ENCODE data around the gene GIT2.

The GIT2 gene

GRCh38 chr12:109937371-109937770, 58.8 kb downstream of the GIT2 start:
- no peak for TF ChIP-seq CTCF (IDR thresholded peaks at IDR 0.05; ENCODE audit: low read depth, low read length, poor library complexity, severe bottlenecking)
- TF ChIP-seq EZH2phosphoT487 (IDR thresholded peaks at IDR 0.05; ENCODE audit: borderline replicate concordance, low read length) = no peak
- Histone ChIP-seq H3K27ac (ENCODE audit: low read depth, low read length) (no peak overlapping the region), H4K20me1 (ENCODE audit: control insufficient read depth, insufficient read depth, low read depth, low read length) (no peaks in the 10 kb centered on the region), H3K4me3 (ENCODE audit: low read length) (no peak overlapping the region), H3K4me1 (ENCODE audit: control insufficient read depth, low read length) (peaks cover 2% of the 10 kb centered on the region), H3K9me3 (ENCODE audit: control insufficient read depth, insufficient read depth, low read length) (no peaks in the 10 kb centered on the region), H3K79me2 (ENCODE audit: control insufficient read depth, low read length) (no peaks in the 10 kb centered on the region), H3K4me2 (ENCODE audit: low read length) (no peak overlapping the region), H3K27me3 (ENCODE audit: control insufficient read depth, low read length) (no peaks in the 10 kb centered on the region), H3F3A (ENCODE audit: control insufficient read depth, insufficient read depth) (no peaks in the 10 kb centered on the region), H3K9me2 (replicated peaks; ENCODE audit: control insufficient read depth, low read length) (no peaks in the 10 kb centered on the region), H3K36me3 (ENCODE audit: control insufficient read depth, low read length) (peaks cover 73% of the 10 kb centered on the region)

- Histone ChIP-seq H3K36me3 (ENCODE audit: control insufficient read depth, low read length) (peaks cover 90% of the 10 kb centered on the region), H3K4me2 (ENCODE audit: low read length) (no peak overlapping the region)
- TF ChIP-seq EZH2phosphoT487 (IDR thresholded peaks at IDR 0.05; ENCODE audit: borderline replicate concordance, low read length) = no peak
- TF ChIP-seq CTCF (IDR thresholded peaks at IDR 0.05; ENCODE audit: low read depth, low read length, poor library complexity, severe bottlenecking) = no peak
These were observed 62.1 kb downstream of the GIT2 start for GRCh38 chr12:109934026-109934425.

GRCh38 chr12:109932878-109933503, 63.2 kb downstream of the GIT2 start:
- Histone ChIP-seq H3K4me3 (ENCODE audit: low read length) (no peak overlapping the region), H3K9me2 (replicated peaks; ENCODE audit: control insufficient read depth, low read length) (no peaks in the 10 kb centered on the region), H3K36me3 (ENCODE audit: control insufficient read depth, low read length) (peaks cover 84% of the 10 kb centered on the region), H3K27me3 (ENCODE audit: control insufficient read depth, low read length) (no peaks in the 10 kb centered on the region), H3K27ac (ENCODE audit: low read depth, low read length) (no peak overlapping the region), H3K9me3 (ENCODE audit: control insufficient read depth, insufficient read depth, low read length) (no peaks in the 10 kb centered on the region), H3F3A (ENCODE audit: control insufficient read depth, insufficient read depth) (no peaks in the 10 kb centered on the region; the same call in 1 of the 2 replicates), H3K4me1 (ENCODE audit: control insufficient read depth, low read length) (no peaks in the 10 kb centered on the region), H4K20me1 (ENCODE audit: control insufficient read depth, insufficient read depth, low read depth, low read length) (no peaks in the 10 kb centered on the region), H3K79me2 (ENCODE audit: control insufficient read depth, low read length) (no peaks in the 10 kb centered on the region), H3K4me2 (ENCODE audit: low read length) (no peak overlapping the region)
- TF ChIP-seq EZH2phosphoT487 (IDR thresholded peaks at IDR 0.05; ENCODE audit: borderline replicate concordance, low read length) = no peak

More at GRCh38 chr12:109934026-109934425, 62.1 kb downstream of the GIT2 start:
- Histone ChIP-seq H3K9me3 (ENCODE audit: control insufficient read depth, insufficient read depth, low read length) (no peaks in the 10 kb centered on the region), H3K4me1 (ENCODE audit: control insufficient read depth, low read length) (no peaks in the 10 kb centered on the region), H3K79me2 (ENCODE audit: control insufficient read depth, low read length) (no peaks in the 10 kb centered on the region), H4K20me1 (ENCODE audit: control insufficient read depth, insufficient read depth, low read depth, low read length) (no peaks in the 10 kb centered on the region), H3F3A (ENCODE audit: control insufficient read depth, insufficient read depth) (no peaks in the 10 kb centered on the region; the same call in 1 of the 2 replicates), H3K27me3 (ENCODE audit: control insufficient read depth, low read length) (no peaks in the 10 kb centered on the region), H3K27ac (ENCODE audit: low read depth, low read length) (no peak overlapping the region), H3K9me2 (replicated peaks; ENCODE audit: control insufficient read depth, low read length) (no peaks in the 10 kb centered on the region), H3K4me3 (ENCODE audit: low read length) (no peak overlapping the region)

GRCh38 chr12:109931143-109931542, 65.0 kb downstream of the GIT2 start:
- H3K27me3 ChIP-seq (ENCODE audit: control insufficient read depth, low read length) = no peaks in the 10 kb centered on the region
- no peaks in the 10 kb centered on the region for H3K9me3 ChIP-seq (ENCODE audit: control insufficient read depth, insufficient read depth, low read length)
- no peaks in the 10 kb centered on the region for H3K9me2 ChIP-seq (replicated peaks; ENCODE audit: control insufficient read depth, low read length)
- H3K36me3 ChIP-seq (ENCODE audit: control insufficient read depth, low read length) = peaks cover 77% of the 10 kb centered on the region
- H3K79me2 ChIP-seq (ENCODE audit: control insufficient read depth, low read length) = no peaks in the 10 kb centered on the region
- H4K20me1 ChIP-seq (ENCODE audit: control insufficient read depth, insufficient read depth, low read depth, low read length) = no peaks in the 10 kb centered on the region
- no peaks in the 10 kb centered on the region for H3K4me1 ChIP-seq (ENCODE audit: control insufficient read depth, low read length)
- no peak overlapping the region for H3K4me2 ChIP-seq (ENCODE audit: low read length)
- H3K4me3 ChIP-seq (ENCODE audit: low read length) = no peak overlapping the region
- no peaks in the 10 kb centered on the region; the same call in 1 of the 2 replicates for H3F3A ChIP-seq (ENCODE audit: control insufficient read depth, insufficient read depth)
- TF ChIP-seq CTCF (IDR thresholded peaks at IDR 0.05; ENCODE audit: low read depth, low read length, poor library complexity, severe bottlenecking) (no peak), EZH2phosphoT487 (IDR thresholded peaks at IDR 0.05; ENCODE audit: borderline replicate concordance, low read length) (no peak)
- H3K27ac ChIP-seq (ENCODE audit: low read depth, low read length) = no peak overlapping the region
